ENCODE results near the gene DNAJC10.

The DNAJC10 gene

GRCh38 chr2:182807319-182807718, 91.3 kb downstream of the DNAJC10 start:
- DNase-seq: no peak

DNA sequence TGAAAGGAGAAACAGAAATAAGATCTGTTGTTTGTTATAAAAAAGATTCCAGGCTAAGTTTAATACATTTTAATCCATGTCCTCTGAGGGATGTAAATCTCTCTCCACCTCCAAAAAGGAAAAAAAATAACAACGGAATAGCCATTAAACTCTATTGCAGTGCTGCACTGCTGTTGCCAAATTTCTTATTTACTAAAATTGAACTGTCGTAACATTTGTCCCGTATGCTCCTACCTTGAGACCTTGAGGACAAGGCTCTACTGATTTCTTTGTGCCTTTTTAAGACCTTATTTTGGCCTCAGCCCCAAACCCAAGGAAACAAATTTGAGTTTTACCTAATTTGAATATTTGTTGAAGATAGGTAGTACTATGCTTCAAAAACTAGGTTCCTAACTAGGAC, 94.0 kb downstream of the DNAJC10 start:
- DNase-seq: no peak

DNA sequence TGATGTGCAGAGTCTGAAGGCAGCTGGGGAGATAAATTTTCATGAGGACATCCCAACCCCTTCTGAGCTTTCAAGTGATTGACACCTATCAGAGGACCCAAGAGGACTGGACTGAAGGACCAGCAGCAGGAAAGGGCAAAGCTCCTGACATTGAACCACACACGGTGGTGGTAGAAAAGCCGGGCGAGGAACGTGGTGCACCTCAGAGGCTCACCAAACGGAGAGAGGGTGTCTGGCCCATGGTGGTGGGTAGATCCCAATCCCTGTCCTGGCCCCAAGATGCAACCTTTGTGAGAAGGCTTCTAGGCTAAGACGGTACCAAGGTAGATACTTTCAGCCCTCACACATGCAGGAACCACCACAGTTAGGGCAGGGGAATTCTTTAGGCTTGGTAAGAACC, 98.3 kb downstream of the DNAJC10 start:
- no peak for DNase-seq

DNA sequence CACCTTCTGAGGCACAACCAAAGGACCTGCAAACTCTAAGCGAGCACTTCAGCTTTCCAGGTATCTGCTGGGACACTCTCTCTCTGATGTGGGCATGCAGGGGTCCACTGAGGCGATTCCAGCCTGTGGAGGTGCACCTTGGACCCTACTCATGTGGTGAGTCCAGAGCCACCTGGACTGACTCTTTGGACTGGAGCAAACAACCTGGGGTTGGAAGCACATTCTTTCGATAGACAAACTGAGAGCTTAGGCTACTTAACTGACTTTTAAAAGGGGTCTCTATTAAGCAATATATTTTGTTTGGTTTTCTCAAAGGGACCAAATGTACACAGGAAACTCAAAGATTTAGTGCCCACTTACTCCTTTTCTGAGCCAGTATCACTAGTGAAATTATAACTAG, 98.7 kb downstream of the DNAJC10 start:
- no peak for DNase-seq

GRCh38 chr2:182816866-182817265, 100.8 kb downstream of the DNAJC10 start:
- DNase-seq: no peak

- DNase-seq: no peak
Measured at GRCh38 chr2:182817558-182817957, 101.5 kb downstream of the DNAJC10 start.

- no peak for DNase-seq
Measured at GRCh38 chr2:182818501-182818900, 102.4 kb downstream of the DNAJC10 start.

- no peak for DNase-seq
Measured at GRCh38 chr2:182818925-182819324, 102.9 kb downstream of the DNAJC10 start.

- DNase-seq: no peak
Measured at GRCh38 chr2:182819412-182819811, 103.4 kb downstream of the DNAJC10 start.

DNA sequence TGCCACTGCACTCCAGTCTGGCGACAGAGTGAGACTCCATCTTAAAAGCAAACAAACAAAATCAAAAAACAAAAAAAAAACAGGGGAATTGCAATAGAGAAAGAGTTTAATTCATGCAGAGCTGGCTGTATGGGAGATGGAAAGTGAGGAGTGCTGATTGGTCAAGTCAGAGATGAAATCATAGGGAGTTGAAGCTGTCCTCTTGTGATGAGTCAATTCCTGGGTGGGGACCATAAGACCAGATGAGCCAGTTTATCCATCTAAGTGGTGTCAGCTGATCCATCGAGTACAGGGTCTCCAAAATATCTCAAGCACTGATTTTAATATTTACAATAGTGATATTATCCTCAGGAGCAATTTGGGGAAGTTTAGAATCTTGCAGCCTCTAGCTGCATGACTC, 105.1 kb downstream of the DNAJC10 start:
- no peak for DNase-seq

DNA sequence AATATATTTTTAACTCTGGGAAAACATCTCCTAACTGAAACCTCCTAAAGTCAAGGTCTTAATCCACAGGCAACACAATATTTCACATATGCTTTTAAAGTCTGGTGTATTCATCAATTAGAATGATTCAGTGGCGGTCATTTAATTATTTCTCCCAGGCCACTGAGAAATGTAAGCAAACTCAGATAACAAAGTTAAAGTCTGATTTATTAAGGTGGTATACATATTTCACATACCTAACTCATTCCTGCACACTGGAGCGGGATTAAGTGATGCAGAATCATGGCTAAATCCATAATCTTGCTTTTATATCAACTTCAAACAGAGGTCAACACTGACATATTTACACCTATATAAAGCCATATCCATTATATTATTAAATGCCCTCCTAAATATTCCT, 106.7 kb downstream of the DNAJC10 start:
- DNase-seq: no peak

GRCh38 chr2:182824056-182824766, 108.2 kb downstream of the DNAJC10 start:
- DNase-seq: no peak

GRCh38 chr2:182824767-182825158, 108.7 kb downstream of the DNAJC10 start:
- DNase-seq: no peak

DNA sequence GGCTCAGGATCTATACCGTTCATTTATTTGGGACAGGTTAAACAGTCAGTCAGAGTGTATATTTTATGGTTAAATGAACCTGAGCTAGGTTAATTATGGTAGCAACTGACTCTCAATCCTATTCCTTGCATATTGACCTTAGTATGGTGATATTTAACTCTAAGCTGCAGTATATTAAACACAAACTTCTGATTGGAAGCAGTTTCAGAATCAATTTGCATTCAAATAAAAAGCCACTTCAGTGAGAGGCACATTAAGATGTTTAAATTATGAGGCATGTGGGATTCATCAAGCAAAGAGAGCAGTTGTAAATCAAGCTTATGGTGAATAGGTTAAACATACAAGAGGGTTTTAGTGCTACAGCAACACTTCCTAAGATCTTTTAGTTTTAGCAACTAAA, 110.0 kb downstream of the DNAJC10 start:
- DNase-seq: no peak

DNA sequence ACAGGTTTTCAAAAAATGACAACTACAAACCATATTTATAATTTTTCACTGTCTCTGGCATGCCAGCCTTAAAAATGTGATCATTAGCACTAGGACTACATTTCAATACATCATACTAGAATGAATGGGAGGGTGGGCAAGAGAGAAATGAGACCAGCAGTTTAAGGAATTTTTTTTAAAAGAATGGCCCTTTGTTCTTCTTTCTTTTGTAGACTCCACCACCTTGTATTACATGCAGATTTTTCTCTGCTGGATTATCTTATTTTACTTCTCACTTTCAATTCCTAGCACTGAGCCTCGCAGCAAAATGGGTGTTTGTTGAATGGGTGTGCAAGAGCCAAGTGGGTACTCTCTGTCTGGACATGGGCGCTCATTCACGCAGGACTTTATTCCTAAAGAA, 110.4 kb downstream of the DNAJC10 start:
- DNase-seq: no peak

GRCh38 chr2:182827182-182827879, 111.3 kb downstream of the DNAJC10 start:
- no peak for DNase-seq

DNA sequence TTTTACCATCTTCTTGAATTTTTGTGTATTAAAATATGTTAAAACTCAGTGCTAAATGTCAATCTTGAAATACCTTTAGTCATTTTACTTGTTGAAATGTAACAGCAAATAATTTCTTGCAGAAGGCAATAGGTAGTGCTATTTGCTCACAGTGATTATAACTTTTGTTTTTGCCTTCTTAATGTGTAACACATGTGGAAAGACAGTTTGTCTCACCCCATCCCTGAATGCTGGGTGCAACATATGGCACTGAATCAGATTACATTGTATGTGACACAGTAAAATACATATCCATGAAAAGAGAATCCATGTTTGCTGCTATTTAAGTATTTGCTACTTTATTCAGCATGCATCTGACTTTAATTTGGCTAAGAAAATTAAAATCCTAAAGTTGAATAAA, 115.0 kb downstream of the DNAJC10 start:
- DNase-seq: no peak

- no peak for DNase-seq
Measured at GRCh38 chr2:182831921-182832320, 115.9 kb downstream of the DNAJC10 start.

DNA sequence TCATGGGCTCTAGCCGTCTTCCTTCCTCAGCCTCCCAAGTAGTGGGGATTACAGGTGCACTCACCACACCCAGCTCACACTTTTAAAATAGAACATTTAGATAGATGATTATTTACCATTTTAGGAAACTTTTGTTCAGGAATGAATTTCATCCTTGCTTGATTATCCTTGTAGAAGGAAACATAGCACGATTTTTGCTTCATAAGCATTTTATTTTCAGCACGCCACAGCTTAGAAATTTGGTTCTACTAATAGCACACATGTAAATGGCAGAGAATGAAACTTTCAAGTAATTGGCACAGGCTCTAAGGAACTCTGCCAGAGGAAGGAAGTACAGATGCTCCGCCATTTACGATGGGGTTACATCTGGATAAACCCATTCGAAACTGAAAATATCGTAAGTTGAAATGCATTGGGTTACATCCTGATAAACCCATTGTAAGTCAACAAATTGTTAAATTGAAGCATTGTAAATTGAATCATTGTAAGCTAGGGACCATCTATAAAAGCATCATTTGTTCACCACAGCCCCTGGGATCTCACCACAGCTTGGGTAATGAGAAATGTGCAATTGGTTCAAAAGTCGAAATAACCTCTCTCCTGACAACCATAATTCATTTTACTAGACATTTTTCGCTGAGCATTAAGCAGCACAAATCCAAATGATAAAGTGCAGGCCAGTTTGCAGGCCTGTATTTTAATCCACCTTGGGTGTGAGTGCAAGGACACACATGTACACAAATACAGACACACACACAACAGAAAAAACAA, 117.2 kb downstream of the DNAJC10 start:
- DNase-seq: no peak

GRCh38 chr2:182834293-182834692, 118.2 kb downstream of the DNAJC10 start:
- DNase-seq: no peak

DNA sequence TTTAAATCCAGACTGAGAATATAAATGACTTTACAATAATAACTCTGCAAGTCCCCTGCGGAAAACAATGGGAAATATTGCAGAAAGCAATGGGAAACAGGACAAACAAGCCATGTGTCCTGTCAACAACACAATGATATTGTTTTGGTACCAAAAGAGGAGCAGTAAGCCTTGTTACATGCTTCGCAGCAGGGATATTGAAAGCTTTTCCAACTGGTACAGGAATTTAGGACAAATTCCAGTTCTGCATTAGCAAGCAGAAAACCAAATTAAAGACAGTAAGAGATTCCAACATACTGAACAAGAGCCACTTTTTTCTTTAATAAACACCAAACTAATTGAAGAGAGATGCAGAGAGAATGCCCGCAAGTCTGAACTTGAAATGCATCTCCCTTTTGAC, 120.4 kb downstream of the DNAJC10 start:
- DNase-seq: no peak

All from femur (tissue), 1 donor.